Activated CD4-positive, alpha-beta T cell treated with anti-CD3 and anti-CD28 coated beads, Interleukin-2, Interleukin-4, amounts not matched to agents 100 ng/mL and 50 ng/mL, durations not matched to agents 16 hours and 8 hours (primary cell): Measurements from ENCODE around the gene COG7.
A peak's percentile ranks its signal among the peaks of the same experiment; 100 is the strongest.
"Not testable (repeated sequence)": the region's sequence is repeated elsewhere in the genome, so short reads cannot be mapped to it uniquely, and the experiment has no call there.

Source experiments
- DNase-seq: peaks from one replicate; pipeline ENCODE4 v3.0.0-alpha.2; 2020; ENCODE audit warnings: low spot score

Gene COG7

GRCh38 chr16:23469814-23470213 is 16.8 kb upstream of the COG7 start:
- DNase-seq: no peak

- no peak for DNase-seq
These were observed 13.3 kb upstream of the COG7 start for GRCh38 chr16:23466162-23466885.

DNA sequence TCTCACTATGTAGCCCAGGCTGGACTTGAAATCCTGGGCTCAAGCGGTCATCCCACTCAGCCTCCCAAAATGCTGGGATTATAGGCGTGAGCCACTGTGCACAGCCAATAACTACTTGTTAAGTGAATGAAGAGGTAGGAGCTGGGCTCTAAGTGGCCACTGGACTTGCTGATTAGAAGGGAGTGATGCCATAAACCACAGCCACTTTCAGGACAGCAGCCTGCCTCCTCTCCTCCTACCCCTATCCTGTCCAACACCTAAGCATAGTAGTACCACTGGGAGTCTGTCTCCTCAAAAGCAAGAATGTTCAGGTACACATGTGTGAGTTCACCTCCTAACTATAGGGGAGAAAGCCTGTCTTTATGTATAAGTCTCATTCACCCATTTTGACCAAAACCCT is 12.2 kb upstream of the COG7 start:
- no peak for DNase-seq

GRCh38 chr16:23464196-23464595 is 11.2 kb upstream of the COG7 start:
- DNase-seq: no peak

DNA sequence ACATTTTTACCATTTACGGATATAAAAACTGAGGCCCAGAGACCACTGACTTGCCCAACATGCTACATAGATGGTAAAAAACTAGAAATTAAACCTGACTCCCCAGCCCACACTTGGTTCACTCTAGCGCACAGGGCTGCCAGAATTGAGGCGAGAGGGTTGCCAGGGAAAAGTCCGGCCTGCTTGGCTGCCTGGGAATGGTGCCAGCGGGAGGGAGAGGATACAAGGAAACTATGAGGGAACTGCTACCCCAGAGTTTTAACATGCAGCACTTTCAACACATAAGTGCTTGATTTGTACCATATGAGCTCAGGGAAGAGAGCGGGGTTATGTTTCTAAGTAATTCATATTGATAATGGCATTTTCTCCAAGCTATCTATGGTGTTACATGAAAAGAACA is 10.0 kb upstream of the COG7 start:
- not testable (repeated sequence) for DNase-seq

DNA sequence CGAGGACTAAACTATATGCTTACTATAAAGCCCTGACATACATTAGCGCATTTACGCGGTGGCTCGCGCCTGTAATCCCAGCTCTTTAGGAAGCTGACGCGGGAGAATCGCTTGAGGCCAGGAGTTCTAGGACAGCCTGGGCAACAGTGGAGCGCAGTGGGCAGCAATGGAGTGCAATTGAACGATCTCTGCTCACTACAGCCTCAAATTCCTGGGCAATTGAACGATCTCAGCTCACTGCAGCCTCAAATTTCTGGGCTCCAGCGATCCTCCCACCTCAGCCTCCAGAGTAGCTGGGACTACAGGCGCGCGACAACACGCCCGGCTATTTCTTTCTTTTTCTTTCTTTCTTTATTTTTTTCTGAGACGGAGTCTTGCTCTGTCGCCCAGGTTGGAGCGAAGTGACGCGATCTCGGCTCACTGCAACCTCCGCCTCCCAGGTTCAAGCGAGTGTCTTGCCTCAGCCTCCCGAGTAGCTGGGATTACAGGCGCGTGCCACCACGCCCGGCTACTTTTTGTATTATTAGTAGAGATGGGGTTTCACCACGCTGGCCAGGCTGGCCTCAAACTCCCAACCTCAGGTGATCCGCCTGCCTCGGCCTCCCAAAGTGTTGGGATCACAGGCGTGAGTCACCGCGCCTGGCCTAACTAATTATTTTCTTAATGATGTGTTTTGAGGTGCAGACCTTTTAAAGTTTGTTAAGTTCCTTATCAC is 506 bp upstream of the COG7 start:
- DNase-seq: no peak

DNA sequence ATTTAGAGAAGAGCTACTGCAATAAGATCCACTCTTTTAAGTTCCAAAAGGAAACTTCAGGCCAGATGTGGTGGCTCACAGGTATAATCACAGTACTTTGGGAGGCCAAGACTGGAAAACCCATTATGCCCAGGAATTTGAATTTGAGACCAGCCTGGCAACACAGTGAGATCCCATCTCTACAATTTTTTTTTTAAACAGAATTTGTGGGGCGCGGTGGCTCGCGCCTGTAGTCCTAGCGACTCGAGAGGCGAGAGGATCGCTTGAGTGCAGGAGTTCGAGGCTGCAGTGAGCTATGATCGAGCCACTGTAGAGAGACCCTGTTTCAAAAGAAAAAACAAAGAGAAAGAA is 793 bp downstream of the COG7 start:
- no peak for DNase-seq

GRCh38 chr16:23448392-23448791 is 4.6 kb downstream of the COG7 start:
- no peak for DNase-seq

DNA sequence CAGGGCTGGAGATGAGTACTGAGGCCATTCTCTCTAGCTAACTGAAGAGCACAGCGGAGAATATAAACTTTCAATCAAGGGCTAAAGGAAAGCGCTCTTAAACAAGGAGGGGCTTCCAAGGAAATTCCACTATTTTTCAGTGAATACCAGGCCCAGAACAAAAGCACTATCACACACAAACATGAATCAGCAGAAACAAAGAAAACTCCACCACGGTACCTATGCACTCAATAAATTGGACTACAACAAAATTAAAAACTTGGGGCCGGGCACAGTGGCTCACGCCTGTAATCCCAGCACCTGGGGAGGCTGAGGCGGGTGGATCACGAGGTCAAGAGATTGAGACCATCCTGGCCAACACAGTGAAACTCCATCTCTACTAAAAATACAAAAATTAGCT is 15.4 kb downstream of the COG7 start:
- not testable (repeated sequence) for DNase-seq

DNA sequence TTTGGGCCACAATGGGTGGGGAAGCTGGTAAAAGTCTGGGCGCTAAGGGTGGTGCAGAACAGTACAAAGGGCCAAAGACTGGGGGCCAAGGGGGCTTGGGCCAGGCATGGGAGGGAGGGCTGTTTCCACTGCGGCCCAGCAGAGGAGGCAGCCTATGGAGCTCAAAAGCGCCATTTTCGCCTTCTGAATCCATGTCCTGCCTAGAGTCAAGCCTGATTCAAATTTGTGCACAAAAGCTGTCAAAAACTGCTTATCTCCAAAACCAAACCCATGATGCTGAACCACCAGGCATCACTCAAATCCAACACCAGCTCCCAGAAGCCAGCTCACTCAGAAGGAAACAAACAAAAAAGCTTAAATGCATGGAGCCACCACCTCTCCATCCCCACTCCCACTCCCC is 16.0 kb downstream of the COG7 start:
- no peak for DNase-seq

DNA sequence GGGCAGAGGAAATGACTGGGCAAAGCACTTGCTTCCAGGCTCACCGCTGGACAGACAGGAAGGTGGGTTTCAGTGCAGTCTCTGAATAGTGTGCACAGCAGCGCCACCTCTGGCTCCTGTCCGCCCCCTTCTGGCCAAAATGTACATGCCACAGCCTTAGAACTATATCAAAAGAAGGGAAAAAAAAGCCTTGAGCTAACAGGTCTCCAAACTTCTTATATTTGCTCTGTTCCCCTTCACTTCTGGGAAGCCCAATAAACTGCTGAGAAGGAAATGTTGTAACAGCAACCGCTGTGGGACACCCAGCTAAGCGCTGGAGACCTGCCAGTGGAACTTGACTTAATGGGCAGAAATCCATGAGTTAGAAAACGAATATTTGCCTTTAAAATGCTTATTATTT is 17.5 kb downstream of the COG7 start:
- peak; percentile 68 for DNase-seq

- peak; percentile 64 for DNase-seq
These were observed 18.6 kb downstream of the COG7 start for GRCh38 chr16:23434380-23434779.

DNA sequence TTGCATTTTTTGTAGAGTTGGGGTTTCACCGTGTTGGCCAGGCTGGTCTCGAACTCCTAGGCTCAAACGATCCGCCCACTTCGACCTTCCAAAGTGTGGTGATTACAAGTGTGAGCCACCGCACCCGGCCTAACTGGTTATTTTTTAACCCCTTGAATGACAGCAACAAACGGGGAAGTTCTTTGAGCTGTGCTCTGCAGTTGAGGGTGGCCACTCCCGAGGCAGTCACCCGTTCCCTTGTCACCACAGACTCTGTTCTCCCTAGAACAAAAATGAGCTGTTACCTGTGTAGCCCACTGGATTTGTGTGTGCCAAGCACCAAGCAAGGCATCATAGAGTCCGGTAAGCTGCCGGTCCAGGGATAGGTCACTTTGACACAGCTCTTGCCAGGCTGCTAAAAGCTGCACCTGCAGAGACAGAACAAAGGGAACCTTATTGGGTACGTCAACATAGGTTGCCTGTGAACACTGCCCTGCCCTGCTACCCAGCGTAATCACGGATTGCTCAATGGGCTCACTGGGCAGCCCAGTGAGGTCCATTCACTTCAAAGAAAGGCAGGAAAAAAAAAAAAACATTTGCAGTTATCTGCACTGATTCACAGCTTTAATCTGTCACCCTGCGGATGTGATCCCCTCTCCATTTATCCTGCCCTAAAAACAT is 19.6 kb downstream of the COG7 start:
- DNase-seq: no peak

GRCh38 chr16:23432176-23433128 is 20.5 kb downstream of the COG7 start:
- DNase-seq: no peak

DNA sequence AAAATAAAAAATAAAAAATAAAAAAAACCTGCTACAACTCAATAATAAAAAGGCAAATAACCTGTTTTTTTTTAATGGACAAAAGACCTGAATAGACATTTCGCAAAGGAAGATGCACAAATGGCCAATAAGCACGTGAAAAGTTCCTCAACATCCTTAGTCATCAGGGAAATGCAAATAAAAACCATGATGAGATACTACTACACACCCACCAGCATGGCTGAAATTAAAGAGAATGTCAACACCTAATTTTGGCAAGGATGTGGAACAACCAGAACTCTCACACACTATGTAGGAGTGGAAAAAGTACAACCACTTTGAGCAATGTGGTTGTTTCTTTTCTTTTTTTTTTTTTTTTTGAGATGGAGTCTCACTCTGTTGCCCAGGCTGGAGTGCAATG is 24.6 kb downstream of the COG7 start:
- DNase-seq: no peak

- no peak for DNase-seq
These were observed 28.6 kb downstream of the COG7 start for GRCh38 chr16:23424292-23424958.

DNA sequence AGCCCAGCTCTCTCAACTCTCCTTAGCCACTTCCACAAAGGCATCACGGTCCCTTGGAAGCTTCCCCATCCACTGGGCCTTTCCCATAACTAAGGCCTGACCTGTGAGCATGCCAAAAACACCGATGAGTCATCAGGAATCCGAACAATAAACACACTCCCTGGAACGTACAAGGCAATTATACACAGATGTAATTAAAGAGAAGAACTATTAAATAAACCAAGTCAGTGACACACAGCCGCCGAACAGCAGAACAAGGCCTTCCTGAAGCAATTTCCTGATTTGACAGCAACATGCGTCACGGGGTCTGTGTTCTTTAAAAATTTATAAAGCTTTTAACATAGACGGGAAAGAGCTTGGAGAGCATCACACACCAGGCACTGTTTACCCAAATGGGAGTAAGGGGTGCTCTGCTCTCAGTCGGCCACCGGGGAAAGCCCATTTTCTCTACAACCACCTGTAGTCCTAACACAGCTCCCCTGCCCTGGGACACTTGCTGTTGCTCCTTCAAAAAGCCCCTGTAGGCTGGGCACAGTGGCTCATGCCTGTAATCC is 29.4 kb downstream of the COG7 start:
- DNase-seq: no peak

DNA sequence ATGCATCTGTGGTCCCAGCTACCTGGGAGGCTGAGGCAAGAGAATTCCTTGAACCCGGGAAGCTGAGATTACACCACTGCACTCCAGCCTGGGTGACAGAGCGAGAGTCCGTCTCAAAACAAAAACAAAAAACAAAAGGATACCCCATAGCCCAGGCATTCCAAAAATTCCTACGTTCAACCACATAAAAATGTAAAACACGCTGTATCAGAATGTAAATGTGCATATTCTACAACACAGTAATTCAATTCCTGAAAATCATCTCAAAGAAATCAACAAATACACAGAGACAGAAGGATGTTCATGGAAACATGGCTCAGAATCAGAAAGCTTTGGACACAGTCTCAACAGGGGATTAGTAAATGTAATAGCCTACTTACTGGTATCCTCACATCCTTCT is 33.0 kb downstream of the COG7 start:
- no peak for DNase-seq

- DNase-seq: no peak
These were observed 36.2 kb downstream of the COG7 start for GRCh38 chr16:23416816-23417215.

- no peak for DNase-seq
These were observed 38.3 kb downstream of the COG7 start for GRCh38 chr16:23414731-23415130.

DNA sequence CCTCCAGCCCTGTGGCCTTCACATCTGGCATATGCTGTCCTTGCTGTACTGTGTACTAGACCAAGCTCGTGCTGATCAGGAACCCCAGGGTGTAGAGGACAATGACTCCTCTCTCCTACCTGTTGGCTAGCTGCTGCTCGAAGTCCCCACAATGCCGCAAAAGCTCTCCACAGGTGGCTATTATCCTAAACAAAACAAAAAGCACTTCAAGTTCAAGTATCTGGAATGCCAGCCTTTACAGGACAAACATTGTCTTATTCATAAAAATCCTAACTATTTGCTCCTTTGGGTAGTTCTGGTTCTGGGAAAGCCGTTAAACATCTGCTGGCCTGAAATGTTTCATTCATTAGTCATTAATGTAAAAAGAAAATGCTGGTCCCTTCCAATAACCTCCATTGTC is 42.8 kb downstream of the COG7 start:
- no peak for DNase-seq
